Measurements from ENCODE around the gene APLP2. TPM values are rescaled to one million over a fixed set of nuclear protein-coding genes. Genes with fewer than 3 reads are reported as not detected.

The APLP2 gene
- total and polyA plus RNA-seq, 2 of the 13 experiments (the other 11 are each of a cell fraction or from before 2014, with no cell fraction given), result 315 to 594 TPM

DNA sequence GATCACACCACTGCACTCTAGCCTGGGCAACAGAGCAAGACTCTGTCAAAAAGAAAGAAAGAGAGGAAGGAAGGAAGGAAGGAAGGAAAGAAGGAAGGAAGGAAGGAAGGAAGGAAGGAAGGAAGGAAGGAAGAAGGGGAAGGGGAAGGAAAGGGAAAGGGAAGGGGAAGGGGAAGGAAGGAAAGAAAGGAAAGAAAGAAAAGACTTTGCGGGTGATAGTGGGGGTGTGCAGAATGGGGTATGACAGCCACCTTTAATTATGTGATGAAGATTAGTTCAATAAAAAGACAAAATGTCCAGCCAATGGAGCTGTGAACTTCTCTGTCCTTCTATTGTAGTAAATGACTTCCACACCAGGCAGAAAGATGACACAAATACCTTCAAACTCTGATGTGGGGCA, 8.7 kb upstream of the APLP2 start:
- ATAC-seq, result no peak
- peak; percentile 77 for TF ChIP-seq HNRNPK (IDR thresholded peaks at IDR 0.05; ENCODE audit: low read depth, low read length, poor library complexity, severe bottlenecking)
- TF ChIP-seq, protein P1, sequence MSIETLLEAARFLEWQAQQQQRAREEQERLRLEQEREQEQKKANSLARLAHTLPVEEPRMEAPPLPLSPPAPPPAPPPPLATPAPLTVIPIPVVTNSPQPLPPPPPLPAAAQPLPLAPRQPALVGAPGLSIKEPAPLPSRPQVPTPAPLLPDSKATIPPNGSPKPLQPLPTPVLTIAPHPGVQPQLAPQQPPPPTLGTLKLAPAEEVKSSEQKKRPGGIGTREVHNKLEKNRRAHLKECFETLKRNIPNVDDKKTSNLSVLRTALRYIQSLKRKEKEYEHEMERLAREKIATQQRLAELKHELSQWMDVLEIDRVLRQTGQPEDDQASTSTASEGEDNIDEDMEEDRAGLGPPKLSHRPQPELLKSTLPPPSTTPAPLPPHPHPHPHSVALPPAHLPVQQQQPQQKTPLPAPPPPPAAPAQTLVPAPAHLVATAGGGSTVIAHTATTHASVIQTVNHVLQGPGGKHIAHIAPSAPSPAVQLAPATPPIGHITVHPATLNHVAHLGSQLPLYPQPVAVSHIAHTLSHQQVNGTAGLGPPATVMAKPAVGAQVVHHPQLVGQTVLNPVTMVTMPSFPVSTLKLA (IDR thresholded peaks at IDR 0.05), result no peak
- Histone ChIP-seq H3K27me3 (ENCODE audit: control insufficient read depth in 1 of 2, insufficient read depth in 2 of 2, low read length in 2 of 2) (peaks cover 2 to 8% of the 10 kb centered on the region in 2 experiments; a peak in 2 of 5 replicates), H3K36me3 (replicated peaks in 1 of 2; ENCODE audit: control insufficient read depth in 1 of 2, insufficient read depth in 2 of 2, low read length in 2 of 2) (no peaks in the 10 kb centered on the region), H3K4me3 (replicated peaks in 1 of 3; ENCODE audit: insufficient read depth in 1 of 3, low read depth in 2 of 3, low read length in 3 of 3) (no peak overlapping the region), H2AFZ (ENCODE audit: low read length) (no peak overlapping the region), H3K9me3 (ENCODE audit: low read length) (no peaks in the 10 kb centered on the region), H3K79me2 (ENCODE audit: insufficient read depth, low read length) (no peaks in the 10 kb centered on the region), H3K4me1 (ENCODE audit: insufficient read depth, low read length) (peaks cover 14% of the 10 kb centered on the region), H3K9ac (ENCODE audit: insufficient read depth, low read depth, low read length) (no peak overlapping the region), H3K27ac (ENCODE audit: extremely low read length, insufficient read depth, low read length) (no peak overlapping the region), H4K20me1 (ENCODE audit: insufficient read depth, low read length) (no peaks in the 10 kb centered on the region), H3K4me2 (ENCODE audit: low read depth, low read length) (no peak overlapping the region)
- intact Hi-C loops (cut with micrococcal nuclease; ENCODE audit: unreplicated experiment), result no loop called here
- 95% methylated on average over 1 of the region's 1 CpG for WGBS (ENCODE audit: low lambda C conversion rate)
- ChIA-PET CTCF (ENCODE audit: low intra/inter-chr PET ratio, low total read pairs) (no interaction called here), POLR2A (no interaction called here)
- no TSS peak for BruUV-seq (replicated peaks)
- DNase-seq (ENCODE audit: low spot score), result no peak
- FAIRE-seq, result no peak
- in situ Hi-C loops (cut with HindIII; ENCODE audit: extremely low pct_ligation_motif_present, low pct_unique_long_range_greater_than_20kb), result no loop called here

DNA sequence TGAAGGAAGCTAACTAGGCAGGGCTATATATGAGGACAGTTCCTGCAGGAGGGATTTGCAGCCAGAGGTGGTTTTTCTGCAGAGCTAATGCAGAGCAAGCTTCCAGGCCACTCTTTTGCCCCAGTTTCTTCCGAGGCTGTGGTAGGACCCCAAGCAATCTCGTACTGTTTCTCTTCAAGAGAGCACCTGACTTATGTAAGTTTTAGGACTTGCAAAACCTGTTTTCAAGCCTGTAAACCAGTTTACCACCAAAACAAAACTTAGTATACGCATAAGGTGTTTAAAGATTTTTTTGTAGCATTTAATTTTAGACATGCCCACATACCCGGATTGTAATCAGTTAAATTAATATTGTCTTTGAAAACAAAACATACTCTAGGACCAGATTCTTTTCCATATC, 7.7 kb upstream of the APLP2 start:
- no peak for DNase-seq (ENCODE audit: low spot score)
- H3K36me3 ChIP-seq (replicated peaks in 1 of 2; ENCODE audit: control insufficient read depth in 1 of 2, insufficient read depth in 2 of 2, low read length in 2 of 2), result no peaks in the 10 kb centered on the region
- no peaks in the 10 kb centered on the region for H3K9me3 ChIP-seq (ENCODE audit: low read length)
- FAIRE-seq, result no peak
- H3K27ac ChIP-seq (ENCODE audit: extremely low read length, insufficient read depth, low read length), result no peak overlapping the region
- H4K20me1 ChIP-seq (ENCODE audit: insufficient read depth, low read length), result no peaks in the 10 kb centered on the region
- H3K27me3 ChIP-seq (ENCODE audit: control insufficient read depth in 1 of 2, insufficient read depth in 2 of 2, low read length in 2 of 2), result peaks cover 2 to 3% of the 10 kb centered on the region in 2 experiments; a peak in 2 of 5 replicates
- in situ Hi-C loops (cut with HindIII; ENCODE audit: extremely low pct_ligation_motif_present, low pct_unique_long_range_greater_than_20kb), result no loop called here
- no peak overlapping the region for H2AFZ ChIP-seq (ENCODE audit: low read length)
- no peak overlapping the region for H3K4me2 ChIP-seq (ENCODE audit: low read depth, low read length)
- no peak for ATAC-seq
- BruUV-seq (replicated peaks), result no TSS peak
- H3K4me3 ChIP-seq (replicated peaks in 1 of 3; ENCODE audit: insufficient read depth in 1 of 3, low read depth in 2 of 3, low read length in 3 of 3), result no peak overlapping the region
- CTCF ChIA-PET (ENCODE audit: low intra/inter-chr PET ratio, low total read pairs), result no interaction called here
- 59% methylated on average over 4 of the region's 4 CpGs for WGBS (ENCODE audit: low lambda C conversion rate)
- intact Hi-C loops (cut with micrococcal nuclease; ENCODE audit: unreplicated experiment), result no loop called here
- POLR2A ChIA-PET, result interaction anchor here (0.7 to 1.7 kb wide), 2 partner anchors 59 to 62 kb away, joined by 3 to 9 read pairs; partner anchors contain the start of gene PRDM10
- H3K79me2 ChIP-seq (ENCODE audit: insufficient read depth, low read length), result no peaks in the 10 kb centered on the region
- H3K4me1 ChIP-seq (ENCODE audit: insufficient read depth, low read length), result peaks cover 21% of the 10 kb centered on the region
- no peak overlapping the region for H3K9ac ChIP-seq (ENCODE audit: insufficient read depth, low read depth, low read length)
- TF ChIP-seq SPEN (CRISPR knock-in tag; IDR thresholded peaks at IDR 0.05; ENCODE audit: low read depth) (no peak), ZNF589 (CRISPR knock-in tag; conservative IDR thresholded peaks at IDR 0.05) (no peak), HNRNPL (IDR thresholded peaks at IDR 0.05; ENCODE audit: low read depth, low read length) (no peak), CREM (IDR thresholded peaks at IDR 0.05) (no peak), CREM (CRISPR knock-in tag; IDR thresholded peaks at IDR 0.05) (no peak), ZFP36L2 (CRISPR knock-in tag; IDR thresholded peaks at IDR 0.05) (no peak), PTBP1 (IDR thresholded peaks at IDR 0.05; ENCODE audit: low read depth, low read length, poor library complexity, severe bottlenecking) (no peak)
- TF ChIP-seq, protein P2, sequence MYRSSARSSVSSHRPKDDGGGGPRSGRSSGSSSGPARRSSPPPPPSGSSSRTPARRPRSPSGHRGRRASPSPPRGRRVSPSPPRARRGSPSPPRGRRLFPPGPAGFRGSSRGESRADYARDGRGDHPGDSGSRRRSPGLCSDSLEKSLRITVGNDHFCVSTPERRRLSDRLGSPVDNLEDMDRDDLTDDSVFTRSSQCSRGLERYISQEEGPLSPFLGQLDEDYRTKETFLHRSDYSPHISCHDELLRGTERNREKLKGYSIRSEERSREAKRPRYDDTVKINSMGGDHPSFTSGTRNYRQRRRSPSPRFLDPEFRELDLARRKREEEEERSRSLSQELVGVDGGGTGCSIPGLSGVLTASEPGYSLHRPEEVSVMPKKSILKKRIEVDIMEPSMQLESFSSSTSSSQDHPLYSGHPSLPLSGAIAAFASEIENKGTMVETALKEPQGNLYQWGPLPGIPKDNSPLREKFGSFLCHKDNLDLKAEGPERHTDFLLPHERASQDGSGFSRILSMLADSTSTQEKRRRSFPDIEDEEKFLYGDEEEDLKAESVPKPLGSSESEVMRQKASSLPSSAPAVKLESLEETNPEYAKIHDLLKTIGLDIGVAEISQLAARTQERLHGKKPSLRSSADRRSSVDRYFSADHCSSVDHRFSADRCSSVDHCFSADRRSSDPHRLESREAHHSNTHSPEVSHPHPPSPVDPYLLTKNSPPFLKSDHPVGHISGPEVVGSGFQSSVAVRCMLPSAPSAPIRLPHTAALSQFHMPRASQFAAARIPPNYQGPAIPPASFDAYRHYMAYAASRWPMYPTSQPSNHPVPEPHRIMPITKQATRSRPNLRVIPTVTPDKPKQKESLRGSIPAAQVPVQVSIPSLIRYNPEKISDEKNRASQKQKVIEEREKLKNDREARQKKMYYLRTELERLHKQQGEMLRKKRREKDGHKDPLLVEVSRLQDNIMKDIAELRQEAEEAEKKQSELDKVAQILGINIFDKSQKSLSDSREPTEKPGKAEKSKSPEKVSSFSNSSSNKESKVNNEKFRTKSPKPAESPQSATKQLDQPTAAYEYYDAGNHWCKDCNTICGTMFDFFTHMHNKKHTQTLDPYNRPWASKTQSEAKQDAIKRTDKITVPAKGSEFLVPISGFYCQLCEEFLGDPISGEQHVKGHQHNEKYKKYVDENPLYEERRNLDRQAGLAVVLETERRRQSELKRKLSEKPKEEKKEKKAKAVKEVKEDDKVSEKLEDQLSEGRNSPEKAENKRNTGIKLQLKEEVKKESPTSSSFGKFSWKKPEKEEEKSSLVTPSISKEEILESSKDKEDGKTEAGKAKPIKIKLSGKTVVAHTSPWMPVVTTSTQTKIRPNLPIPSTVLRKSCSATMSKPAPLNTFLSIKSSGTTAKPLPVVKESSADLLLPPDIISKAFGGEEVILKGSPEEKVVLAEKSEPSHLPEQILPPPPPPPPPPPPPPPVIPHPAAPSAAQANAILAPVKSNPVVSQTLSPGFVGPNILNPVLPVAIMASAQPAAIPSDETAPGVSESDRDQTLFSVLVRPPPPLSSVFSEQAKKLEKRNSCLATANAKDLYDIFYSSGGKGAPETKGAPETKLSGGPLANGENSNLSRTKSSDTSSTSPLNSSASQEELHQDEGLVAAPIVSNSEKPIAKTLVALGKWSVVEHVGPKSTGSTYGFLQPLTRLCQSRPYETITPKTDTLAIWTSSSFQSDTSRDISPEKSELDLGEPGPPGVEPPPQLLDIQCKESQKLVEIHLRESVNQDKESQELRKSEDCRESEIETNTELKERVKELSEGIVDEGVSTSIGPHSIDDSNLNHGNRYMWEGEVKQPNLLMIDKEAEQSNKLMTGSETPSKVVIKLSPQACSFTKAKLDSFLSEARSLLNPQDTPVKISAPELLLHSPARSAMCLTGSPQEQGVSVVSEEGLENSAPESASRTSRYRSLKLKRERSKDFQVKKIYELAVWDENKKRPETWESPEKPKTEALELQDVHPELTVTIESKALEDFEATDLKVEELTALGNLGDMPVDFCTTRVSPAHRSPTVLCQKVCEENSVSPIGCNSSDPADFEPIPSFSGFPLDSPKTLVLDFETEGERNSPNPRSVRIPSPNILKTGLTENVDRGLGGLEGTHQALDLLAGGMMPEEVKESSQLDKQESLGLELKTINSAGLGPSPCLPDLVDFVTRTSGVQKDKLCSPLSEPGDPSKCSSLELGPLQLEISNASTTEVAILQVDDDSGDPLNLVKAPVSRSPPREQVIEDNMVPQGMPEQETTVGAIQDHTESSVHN (CRISPR knock-in tag; IDR thresholded peaks at IDR 0.05), result no peak

All from HepG2 (cell line).